Colonic mucosa (tissue), 4 donors: ENCODE measurements around the gene PRPF18. TPM values are rescaled to one million over a fixed set of nuclear protein-coding genes. Genes with fewer than 3 reads are reported as not detected.

ENCODE experiments used
- DNase-seq: peaks from one replicate; pipeline ENCODE4 v3.0.0-alpha.2; 2020
- H3K27ac ChIP-seq: fragments of 200-600 bp; one replicate; pipeline ENCODE4 v1.8.0; 2021
- H3K27me3 ChIP-seq: fragments of 200-600 bp; one replicate; pipeline ENCODE4 v1.8.0; 2021
- H3K36me3 ChIP-seq: fragments of 200-600 bp; one replicate; pipeline ENCODE4 v1.8.0; 2021
- H3K4me1 ChIP-seq: fragments of 200-600 bp; one replicate; pipeline ENCODE4 v1.8.0; 2021; ENCODE audit warnings: mild to moderate bottlenecking
- H3K4me3 ChIP-seq: fragments of 200-600 bp; one replicate; pipeline ENCODE4 v1.8.0; 2021
- H3K9ac ChIP-seq, 2 donors: one replicate each; pipeline ENCODE4 v1.7.0; 2013; ENCODE audit warnings: control low read depth in 2 of 2, low read depth in 2 of 2, low read length in 2 of 2
- H3K9me3 ChIP-seq: fragments of 200-600 bp; one replicate; pipeline ENCODE4 v1.8.0; 2021
- intact Hi-C: fragments of 100-400 bp; cut with DNase I; formaldehyde crosslinking; loops from one replicate; pipeline ENCODE4 v1.14.1; 2022
- total RNA-seq, 2 donors: library from RNA; stranded (reverse); fragmentation: NEBNext Ultra II Directional in 1 of 2; extraction: Animal tissue kit (Norgen Biotek cat#: 25700) in 1 of 2; gene quantifications; one replicate each; pipeline ENCODE4 v1.2.1, GENCODE V29; 2021
- TF ChIP-seq, protein P1 (sequence below): fragments of 200-600 bp; IDR thresholded peaks from one replicate; pipeline ENCODE4 v1.8.0; 2022; ENCODE audit warnings: antibody characterized with exemption, mild to moderate bottlenecking
- donor health status: healthy.
- donor health status: DM: no; HTN: no; CAD: no.
- donor health status: DM: no; HTN: no; CAD: no.

The PRPF18 gene
- total RNA-seq, 2 donors from 2014 or later, result 20.3 to 20.4 TPM

DNA sequence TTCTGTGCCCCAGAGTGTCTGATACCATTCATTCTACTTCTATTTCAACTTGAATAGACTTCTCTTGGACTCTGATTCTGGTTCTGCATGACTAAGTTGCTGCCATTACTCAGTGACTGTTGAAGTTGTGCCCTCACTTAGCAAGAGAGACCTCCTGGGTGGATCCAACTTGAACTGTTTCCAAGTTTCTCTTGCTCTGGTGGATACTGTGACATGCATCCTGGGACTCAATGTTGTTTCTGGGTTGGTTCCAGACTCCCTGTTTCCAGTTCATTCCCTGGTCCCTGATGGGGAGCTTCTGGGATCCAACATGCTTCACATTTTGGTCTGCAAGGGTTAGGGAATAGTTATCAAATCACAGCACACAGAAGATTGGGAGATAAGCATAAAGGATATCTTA is 26.2 kb upstream of the PRPF18 start:
- Histone ChIP-seq H3K9me3 (no peaks in the 10 kb centered on the region), H3K27me3 (no peaks in the 10 kb centered on the region), H3K4me3 (no peak overlapping the region), H3K9ac (no peak overlapping the region), H3K27ac (no peak overlapping the region), H3K36me3 (no peaks in the 10 kb centered on the region), H3K4me1 (no peaks in the 10 kb centered on the region)
- no peak for DNase-seq
- intact Hi-C loops, result no loop called here
- TF ChIP-seq, protein P1, sequence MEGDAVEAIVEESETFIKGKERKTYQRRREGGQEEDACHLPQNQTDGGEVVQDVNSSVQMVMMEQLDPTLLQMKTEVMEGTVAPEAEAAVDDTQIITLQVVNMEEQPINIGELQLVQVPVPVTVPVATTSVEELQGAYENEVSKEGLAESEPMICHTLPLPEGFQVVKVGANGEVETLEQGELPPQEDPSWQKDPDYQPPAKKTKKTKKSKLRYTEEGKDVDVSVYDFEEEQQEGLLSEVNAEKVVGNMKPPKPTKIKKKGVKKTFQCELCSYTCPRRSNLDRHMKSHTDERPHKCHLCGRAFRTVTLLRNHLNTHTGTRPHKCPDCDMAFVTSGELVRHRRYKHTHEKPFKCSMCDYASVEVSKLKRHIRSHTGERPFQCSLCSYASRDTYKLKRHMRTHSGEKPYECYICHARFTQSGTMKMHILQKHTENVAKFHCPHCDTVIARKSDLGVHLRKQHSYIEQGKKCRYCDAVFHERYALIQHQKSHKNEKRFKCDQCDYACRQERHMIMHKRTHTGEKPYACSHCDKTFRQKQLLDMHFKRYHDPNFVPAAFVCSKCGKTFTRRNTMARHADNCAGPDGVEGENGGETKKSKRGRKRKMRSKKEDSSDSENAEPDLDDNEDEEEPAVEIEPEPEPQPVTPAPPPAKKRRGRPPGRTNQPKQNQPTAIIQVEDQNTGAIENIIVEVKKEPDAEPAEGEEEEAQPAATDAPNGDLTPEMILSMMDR, result no peak

DNA sequence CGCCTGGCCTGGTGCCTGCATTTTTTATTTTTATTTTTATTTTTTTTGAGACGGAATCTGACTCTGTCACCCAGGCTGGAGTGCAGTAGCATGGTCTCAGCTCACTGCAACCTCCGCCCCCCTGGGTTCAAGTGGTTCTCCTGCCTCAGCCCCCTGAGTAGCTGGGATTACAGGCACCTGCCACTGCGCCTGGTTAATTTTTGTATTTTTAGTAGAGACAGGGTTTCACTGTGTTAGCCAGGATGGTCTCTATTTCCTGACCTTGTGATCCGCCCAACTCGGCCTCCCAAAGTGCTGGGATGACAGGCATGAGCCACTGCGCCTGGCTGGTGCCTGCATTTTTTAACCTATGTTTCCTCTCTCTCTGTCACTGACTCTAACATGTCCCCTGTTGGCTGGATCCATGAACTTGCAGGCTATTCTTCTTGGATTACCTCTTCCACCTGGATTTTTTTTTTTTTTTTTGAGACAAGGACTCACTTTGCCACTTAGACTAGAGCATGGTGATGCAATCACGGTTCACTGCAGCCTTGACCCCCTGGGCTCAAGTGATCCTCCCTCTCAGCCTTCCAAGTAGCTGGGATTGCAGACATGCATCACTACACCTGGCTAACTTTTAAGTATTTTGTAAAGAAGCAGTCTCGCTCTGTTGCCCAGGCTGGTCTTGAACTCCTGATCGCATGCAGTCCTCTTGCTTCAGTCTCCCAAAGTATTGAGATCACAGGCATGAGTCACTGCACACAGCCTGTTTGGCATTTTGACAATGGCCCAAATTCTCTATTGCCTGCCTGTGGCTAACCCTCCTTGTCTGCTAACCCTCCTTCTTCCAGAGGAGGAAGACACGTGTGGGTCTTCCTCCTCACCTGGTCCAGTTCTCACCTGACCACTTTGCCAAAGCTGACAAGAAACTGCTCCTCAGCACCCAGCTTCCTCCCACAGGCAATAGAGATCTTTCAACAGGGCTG is 23.0 kb upstream of the PRPF18 start:
- no peak for DNase-seq
- no peak overlapping the region for H3K27ac ChIP-seq
- H3K4me3 ChIP-seq, result no peak overlapping the region
- intact Hi-C loops, result no loop called here
- TF ChIP-seq, protein P1, result no peak
- H3K27me3 ChIP-seq, result no peaks in the 10 kb centered on the region
- no peaks in the 10 kb centered on the region for H3K4me1 ChIP-seq
- no peak overlapping the region for H3K9ac ChIP-seq
- H3K36me3 ChIP-seq, result no peaks in the 10 kb centered on the region
- no peaks in the 10 kb centered on the region for H3K9me3 ChIP-seq

DNA sequence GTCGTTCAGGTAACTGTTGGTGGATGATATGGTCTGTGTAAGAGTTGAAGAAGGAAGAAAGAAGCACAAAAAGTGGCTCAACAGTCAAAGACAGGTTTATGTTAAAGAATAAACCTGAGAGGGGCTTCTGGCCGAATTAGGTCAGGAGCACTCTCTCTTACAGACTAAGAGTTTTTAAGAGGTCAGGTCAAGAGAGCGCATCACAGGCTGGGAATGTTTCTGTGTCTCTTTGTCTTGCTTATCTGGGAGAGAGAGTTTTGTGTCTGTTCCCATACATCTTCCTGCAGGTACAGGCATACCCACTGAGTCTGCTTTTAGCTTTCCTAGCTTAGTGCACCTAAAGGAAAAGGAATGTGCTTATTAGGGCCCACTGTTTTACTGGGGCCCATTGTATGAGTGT is 22.2 kb upstream of the PRPF18 start:
- H3K36me3 ChIP-seq, result no peaks in the 10 kb centered on the region
- intact Hi-C loops, result no loop called here
- H3K27ac ChIP-seq, result no peak overlapping the region
- no peaks in the 10 kb centered on the region for H3K9me3 ChIP-seq
- H3K4me1 ChIP-seq, result no peaks in the 10 kb centered on the region
- H3K9ac ChIP-seq, result no peak overlapping the region
- no peak for DNase-seq
- no peak overlapping the region for H3K4me3 ChIP-seq
- no peaks in the 10 kb centered on the region for H3K27me3 ChIP-seq
- TF ChIP-seq, protein P1, result no peak

DNA sequence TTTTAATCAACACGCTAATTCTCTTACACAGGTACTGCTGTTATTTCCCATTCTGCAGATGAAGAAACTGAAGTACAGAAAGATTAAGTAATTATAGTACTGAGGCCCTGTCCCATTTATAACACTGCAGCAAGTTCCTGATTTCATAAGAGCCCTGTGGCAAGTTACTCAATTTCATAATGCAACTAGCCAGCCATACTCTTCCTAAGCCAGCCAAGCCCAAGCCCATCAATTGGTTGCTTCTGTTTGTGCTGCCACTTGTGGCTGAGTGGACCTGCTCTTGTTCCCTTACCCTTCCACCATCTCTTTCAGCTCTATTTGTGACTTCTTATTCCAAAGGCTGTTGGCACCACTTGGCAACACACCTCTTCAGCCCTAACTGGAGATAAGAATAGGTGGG is 19.7 kb upstream of the PRPF18 start:
- H3K9ac ChIP-seq, result no peak overlapping the region
- H3K4me1 ChIP-seq, result no peaks in the 10 kb centered on the region
- no peaks in the 10 kb centered on the region for H3K27me3 ChIP-seq
- no peak for DNase-seq
- intact Hi-C loops, result no loop called here
- H3K9me3 ChIP-seq, result no peaks in the 10 kb centered on the region
- no peak overlapping the region for H3K27ac ChIP-seq
- TF ChIP-seq, protein P1, result no peak
- H3K4me3 ChIP-seq, result no peak overlapping the region
- no peaks in the 10 kb centered on the region for H3K36me3 ChIP-seq

DNA sequence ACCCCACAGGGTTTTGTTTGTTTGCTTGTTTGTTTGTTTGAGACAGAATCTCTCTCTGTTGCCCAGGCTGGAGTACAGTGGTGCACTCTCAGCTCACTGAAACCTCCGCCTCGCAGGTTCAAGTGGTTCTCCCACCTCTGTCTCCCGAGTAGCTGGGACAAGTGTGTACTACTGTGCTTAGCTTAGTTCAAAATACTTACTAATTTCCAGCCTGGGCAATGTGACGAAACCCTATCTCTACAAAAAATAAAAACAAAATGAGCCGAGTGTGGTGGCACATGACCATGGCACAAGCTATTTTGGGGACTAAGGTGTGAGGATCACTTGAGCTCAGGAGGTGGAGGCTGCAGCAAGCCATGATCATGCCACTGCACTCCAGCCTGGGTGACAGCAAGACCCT is 15.2 kb upstream of the PRPF18 start:
- Histone ChIP-seq H3K36me3 (no peaks in the 10 kb centered on the region), H3K4me1 (no peaks in the 10 kb centered on the region), H3K27ac (no peak overlapping the region), H3K27me3 (no peaks in the 10 kb centered on the region), H3K9ac (no peak overlapping the region), H3K4me3 (no peak overlapping the region), H3K9me3 (no peaks in the 10 kb centered on the region)
- no peak for DNase-seq
- TF ChIP-seq, protein P1, result no peak
- intact Hi-C loops, result no loop called here
